Astrocyte of the spinal cord (primary cell): ENCODE measurements around the gene TDP1.
"Not testable (repeated sequence)": the region's sequence is repeated elsewhere in the genome, so short reads cannot be mapped to it uniquely, and the experiment has no call there.

ENCODE experiments used
- DNase-seq: peaks from one replicate; pipeline ENCODE4 v3.0.0; 2011; ENCODE audit warnings: low read depth, low spot score
- H3K4me3 ChIP-seq: 2 replicates; pipeline ENCODE4 v1.5.1; 2011; ENCODE audit warnings: low read depth, mild to moderate bottlenecking, low read length, moderate library complexity
- CTCF ChIP-seq: IDR thresholded peaks from 2 replicates; pipeline ENCODE4 v1.5.1; 2012; ENCODE audit warnings: low read depth, mild to moderate bottlenecking, low read length, inconsistent platforms
- in situ Hi-C: cut with HindIII; loops from 2 replicates; pipeline ENCODE4 v1.10.0; 2017; ENCODE audit warnings: low sequenced_read_pairs

Gene TDP1

GRCh38 chr14:90017371-90017770 is 61.6 kb downstream of the TDP1 start:
- H3K4me3 ChIP-seq, result no peak overlapping the region
- DNase-seq, result no peak
- no peak for TF ChIP-seq CTCF
- in situ Hi-C loops, result no loop called here

GRCh38 chr14:90019824-90020523 is 64.2 kb downstream of the TDP1 start:
- in situ Hi-C loops, result no loop called here
- TF ChIP-seq CTCF, result no peak
- H3K4me3 ChIP-seq, result no peak overlapping the region

GRCh38 chr14:90023176-90023896 is 67.6 kb downstream of the TDP1 start:
- no peak for TF ChIP-seq CTCF
- peak; percentile 8 for DNase-seq
- no peak overlapping the region for H3K4me3 ChIP-seq
- in situ Hi-C loops, result no loop called here

More at GRCh38 chr14:90019824-90020523, 64.2 kb downstream of the TDP1 start:
- no peak for DNase-seq

GRCh38 chr14:90024910-90025309 is 69.2 kb downstream of the TDP1 start:
- no peak overlapping the region for H3K4me3 ChIP-seq
- in situ Hi-C loops, result no loop called here
- DNase-seq, result no peak
- no peak for TF ChIP-seq CTCF

GRCh38 chr14:90026608-90027007 is 70.9 kb downstream of the TDP1 start:
- in situ Hi-C loops, result not testable (repeated sequence)

GRCh38 chr14:90027842-90028241 is 72.1 kb downstream of the TDP1 start:
- no peak overlapping the region for H3K4me3 ChIP-seq
- TF ChIP-seq CTCF, result no peak
- no peak for DNase-seq
- in situ Hi-C loops, result no loop called here

More at GRCh38 chr14:90026608-90027007, 70.9 kb downstream of the TDP1 start:
- H3K4me3 ChIP-seq, DNase-seq: not testable (repeated sequence)

GRCh38 chr14:90034156-90034555 is 78.4 kb downstream of the TDP1 start:
- in situ Hi-C loops, result no loop called here
- H3K4me3 ChIP-seq, result no peak overlapping the region
- DNase-seq, result no peak
- TF ChIP-seq CTCF, result no peak
